Measurements from ENCODE around the gene UBA52.

UBA52 gene

GRCh38 chr19:18605196-18605545, 33.5 kb downstream of the UBA52 start:
- TF ChIP-seq, protein P1, sequence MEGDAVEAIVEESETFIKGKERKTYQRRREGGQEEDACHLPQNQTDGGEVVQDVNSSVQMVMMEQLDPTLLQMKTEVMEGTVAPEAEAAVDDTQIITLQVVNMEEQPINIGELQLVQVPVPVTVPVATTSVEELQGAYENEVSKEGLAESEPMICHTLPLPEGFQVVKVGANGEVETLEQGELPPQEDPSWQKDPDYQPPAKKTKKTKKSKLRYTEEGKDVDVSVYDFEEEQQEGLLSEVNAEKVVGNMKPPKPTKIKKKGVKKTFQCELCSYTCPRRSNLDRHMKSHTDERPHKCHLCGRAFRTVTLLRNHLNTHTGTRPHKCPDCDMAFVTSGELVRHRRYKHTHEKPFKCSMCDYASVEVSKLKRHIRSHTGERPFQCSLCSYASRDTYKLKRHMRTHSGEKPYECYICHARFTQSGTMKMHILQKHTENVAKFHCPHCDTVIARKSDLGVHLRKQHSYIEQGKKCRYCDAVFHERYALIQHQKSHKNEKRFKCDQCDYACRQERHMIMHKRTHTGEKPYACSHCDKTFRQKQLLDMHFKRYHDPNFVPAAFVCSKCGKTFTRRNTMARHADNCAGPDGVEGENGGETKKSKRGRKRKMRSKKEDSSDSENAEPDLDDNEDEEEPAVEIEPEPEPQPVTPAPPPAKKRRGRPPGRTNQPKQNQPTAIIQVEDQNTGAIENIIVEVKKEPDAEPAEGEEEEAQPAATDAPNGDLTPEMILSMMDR (IDR thresholded peaks at IDR 0.05; ENCODE audit: low read depth, low read length), result no peak
- Histone ChIP-seq H3K27me3 (peaks cover 69% of the 10 kb centered on the region), H3K4me3 (ENCODE audit: low read depth, low read length) (no peak overlapping the region), H3K9me3 (no peaks in the 10 kb centered on the region), H3K4me1 (no peaks in the 10 kb centered on the region), H3K36me3 (no peaks in the 10 kb centered on the region)
- DNase-seq, result no peak

DNA sequence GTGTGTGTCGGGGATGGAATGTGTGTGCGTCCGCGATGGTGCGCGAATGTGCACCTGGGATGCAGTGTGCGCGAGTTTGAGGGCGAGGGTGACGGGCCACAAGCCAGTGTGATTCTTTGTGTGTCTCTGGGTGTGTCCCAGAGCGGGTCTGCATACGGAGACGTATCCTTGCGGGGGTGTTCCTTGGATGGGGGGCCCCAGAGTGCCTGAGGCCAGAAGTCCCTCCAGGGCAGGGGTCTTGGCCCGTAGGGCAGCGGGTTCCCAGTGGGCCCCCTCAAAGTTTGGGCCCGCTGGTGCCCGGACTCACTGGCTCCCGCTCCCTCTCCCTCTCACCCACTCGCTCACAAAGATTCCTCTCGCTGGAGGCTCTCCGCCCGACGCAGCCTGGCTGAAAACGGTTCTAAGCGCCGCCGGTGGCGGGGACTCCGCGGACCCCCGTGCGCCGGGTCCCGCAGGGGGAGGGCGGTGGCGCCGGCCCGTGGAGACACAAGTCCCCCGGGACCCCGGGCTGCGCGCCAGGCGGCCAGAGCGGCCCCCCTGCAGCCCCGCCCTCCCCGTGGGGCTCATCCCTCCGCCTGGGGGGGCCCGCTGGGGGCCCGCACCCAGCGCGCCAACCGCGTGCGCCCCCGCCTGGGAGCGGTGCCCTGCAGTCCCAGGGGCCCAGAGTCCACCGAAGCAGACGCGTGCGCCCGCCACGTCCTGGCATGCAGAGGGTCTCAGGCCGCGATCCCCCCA, 34.1 kb downstream of the UBA52 start:
- H3K4me1 ChIP-seq, result no peaks in the 10 kb centered on the region
- H3K4me3 ChIP-seq (ENCODE audit: low read depth, low read length), result no peak overlapping the region
- TF ChIP-seq, protein P1 (IDR thresholded peaks at IDR 0.05; ENCODE audit: low read depth, low read length), result no peak
- no peaks in the 10 kb centered on the region for H3K36me3 ChIP-seq
- no peak for DNase-seq
- no peaks in the 10 kb centered on the region for H3K9me3 ChIP-seq
- H3K27me3 ChIP-seq, result peaks cover 74% of the 10 kb centered on the region

DNA sequence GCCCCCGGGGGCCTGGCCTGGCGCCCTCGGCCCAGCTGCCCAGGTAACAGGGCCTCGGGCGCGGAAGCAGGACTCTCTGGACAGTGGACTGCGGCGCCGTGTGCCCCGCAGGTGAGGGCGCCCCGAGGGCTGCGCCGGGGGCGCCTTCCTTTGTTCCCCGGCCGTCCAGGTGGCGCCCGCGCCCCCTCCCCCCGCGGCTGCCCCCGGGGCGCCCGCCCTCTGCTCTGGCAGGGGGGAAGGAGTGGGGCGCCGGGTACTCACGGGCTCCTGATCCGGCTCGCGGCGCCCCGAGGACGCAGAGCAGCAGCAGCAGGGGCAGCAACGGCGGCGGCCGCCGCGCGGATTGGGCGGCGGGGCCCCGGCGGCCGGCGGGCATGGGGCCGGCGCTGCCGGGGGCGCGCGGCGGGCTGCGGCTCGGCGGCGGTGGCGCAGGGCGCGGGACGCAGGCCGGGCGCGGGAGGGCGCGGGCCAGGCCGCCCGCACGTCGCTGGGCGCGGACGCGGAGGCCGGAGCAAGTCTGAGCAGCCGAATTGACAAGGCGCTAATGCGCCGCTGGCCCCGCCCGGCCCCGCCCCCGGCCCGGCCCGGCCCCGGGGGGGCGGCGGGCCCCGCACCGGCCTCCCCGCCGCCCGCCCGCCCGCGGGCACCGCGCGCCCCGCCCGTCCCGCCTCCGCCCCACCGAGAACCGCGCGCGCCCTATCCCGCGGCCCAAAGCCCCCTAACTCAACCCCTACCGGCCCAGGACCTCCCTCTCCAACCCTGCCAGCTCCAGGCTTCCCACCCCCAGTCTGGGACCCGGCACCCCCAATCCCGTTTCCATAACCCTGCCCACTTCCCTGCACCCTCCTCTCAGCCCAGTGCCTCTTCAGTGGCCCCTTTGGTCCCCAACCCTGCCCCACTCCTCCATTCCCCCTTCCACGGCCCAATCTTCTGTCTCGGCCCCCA, 34.9 kb downstream of the UBA52 start, which contains the start of gene CRLF1:
Gene CRLF1, minus strand, starts transcription at position 519 of the 945 bp plus-strand sequence. Its CDS starts 143 bp downstream, at position 376.
- TF ChIP-seq, protein P1 (IDR thresholded peaks at IDR 0.05; ENCODE audit: low read depth, low read length), result no peak
- H3K4me1 ChIP-seq, result no peaks in the 10 kb centered on the region
- no peak for DNase-seq

GRCh38 chr19:18607226-18608101, 35.8 kb downstream of the UBA52 start:
- H3K27me3 ChIP-seq, result peaks cover 92% of the 10 kb centered on the region
- H3K36me3 ChIP-seq, result no peaks in the 10 kb centered on the region
- TF ChIP-seq, protein P1 (IDR thresholded peaks at IDR 0.05; ENCODE audit: low read depth, low read length), result no peak
- no peaks in the 10 kb centered on the region for H3K4me1 ChIP-seq
- H3K4me3 ChIP-seq (ENCODE audit: low read depth, low read length), result no peak overlapping the region
- no peak for DNase-seq
- no peaks in the 10 kb centered on the region for H3K9me3 ChIP-seq

More for the DNA sequence above, 34.9 kb downstream of the UBA52 start, which contains the start of gene CRLF1:
- peaks cover 83% of the 10 kb centered on the region for H3K27me3 ChIP-seq
- no peaks in the 10 kb centered on the region for H3K36me3 ChIP-seq
- H3K9me3 ChIP-seq, result no peaks in the 10 kb centered on the region
- H3K4me3 ChIP-seq (ENCODE audit: low read depth, low read length), result no peak within 1 kb of the TSS

DNA sequence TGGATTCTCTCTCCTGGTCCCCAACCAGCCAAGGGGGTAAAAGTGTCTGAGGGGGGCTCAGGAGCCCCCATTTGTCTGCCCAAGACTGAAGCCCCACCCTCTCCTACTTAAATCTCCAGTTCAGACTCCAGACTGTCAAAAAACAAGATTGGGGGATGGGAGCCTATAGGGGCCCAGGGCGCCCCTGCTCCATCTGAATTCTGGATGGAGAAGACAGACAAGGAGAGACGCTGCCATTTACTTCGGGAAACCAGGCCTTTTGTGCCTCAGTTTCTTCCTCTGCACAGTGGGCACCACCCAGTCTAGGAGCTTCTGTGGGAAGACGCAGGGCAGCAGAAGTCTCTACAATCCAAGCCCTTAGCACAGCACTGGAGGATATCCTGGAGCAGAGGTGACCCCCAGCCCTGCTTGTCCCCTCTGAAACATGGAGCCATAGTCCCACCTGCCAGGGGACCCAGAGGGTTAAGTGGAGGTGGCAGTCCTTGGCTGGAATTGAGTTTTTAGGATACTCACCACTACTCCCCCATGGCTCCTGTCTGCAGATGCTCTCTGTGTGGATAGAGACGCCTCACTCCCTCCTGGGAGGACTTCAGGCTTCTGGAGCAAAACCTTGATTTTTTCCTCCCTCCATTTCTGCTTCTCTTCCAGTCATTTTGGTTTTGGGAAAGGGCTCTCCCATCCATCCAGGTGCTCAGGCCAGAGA, 36.6 kb downstream of the UBA52 start:
- DNase-seq, result no peak
- Histone ChIP-seq H3K9me3 (no peaks in the 10 kb centered on the region), H3K4me3 (ENCODE audit: low read depth, low read length) (no peak overlapping the region), H3K27me3 (peaks cover 95% of the 10 kb centered on the region), H3K4me1 (no peaks in the 10 kb centered on the region), H3K36me3 (no peaks in the 10 kb centered on the region)
- TF ChIP-seq, protein P1 (IDR thresholded peaks at IDR 0.05; ENCODE audit: low read depth, low read length), result no peak
